GM19025 (cell line): ENCODE data around the gene ZNF473.
A peak's percentile ranks its signal among the peaks of the same experiment; 100 is the strongest.

Source experiments
- ATAC-seq: cut with Tn5 transposase; IDR thresholded peaks from one replicate; pipeline ENCODE4 v1.9.1; 2021; ENCODE audit warnings: mild to moderate bottlenecking, low read depth, moderate library complexity; ENCODE audit not compliant: unreplicated experiment

The ZNF473 gene

GRCh38 chr19:50003254-50003788, 22.5 kb upstream of the ZNF473 start:
- ATAC-seq = no peak

GRCh38 chr19:50003810-50004419, 21.9 kb upstream of the ZNF473 start:
- no peak for ATAC-seq

GRCh38 chr19:50005428-50005827, 20.4 kb upstream of the ZNF473 start:
- ATAC-seq = no peak

GRCh38 chr19:50007170-50007569, 18.6 kb upstream of the ZNF473 start:
- no peak for ATAC-seq

- ATAC-seq = no peak
These were observed 17.9 kb upstream of the ZNF473 start for GRCh38 chr19:50007947-50008346.

GRCh38 chr19:50008532-50008931, 17.3 kb upstream of the ZNF473 start:
- no peak for ATAC-seq

GRCh38 chr19:50016225-50016807, 9.5 kb upstream of the ZNF473 start:
- no peak for ATAC-seq

GRCh38 chr19:50020481-50020880, 5.3 kb upstream of the ZNF473 start:
- ATAC-seq = no peak

GRCh38 chr19:50022823-50023222, 3.0 kb upstream of the ZNF473 start:
- ATAC-seq = no peak

GRCh38 chr19:50024719-50025021, 1.1 kb upstream of the ZNF473 start:
- ATAC-seq = no peak

- ATAC-seq = peak; percentile 83
These were observed 597 bp upstream of the ZNF473 start, which contains the start of gene VRK3 for GRCh38 chr19:50025022-50025793. VRK3 (minus strand) TSS chr19:50025372; CDS start chr19:50016162, 9,210 bp downstream.

GRCh38 chr19:50026550-50026906, 723 bp downstream of the ZNF473 start:
- ATAC-seq = no peak

- no peak for ATAC-seq
These were observed 4.4 kb downstream of the ZNF473 start for GRCh38 chr19:50030225-50030624.

GRCh38 chr19:50030937-50031336, 5.1 kb downstream of the ZNF473 start:
- ATAC-seq = no peak

GRCh38 chr19:50036908-50037307, 11.1 kb downstream of the ZNF473 start:
- no peak for ATAC-seq

GRCh38 chr19:50039968-50040367, 14.2 kb downstream of the ZNF473 start:
- ATAC-seq = no peak

- no peak for ATAC-seq
These were observed 15.2 kb downstream of the ZNF473 start for GRCh38 chr19:50040967-50041366.

- ATAC-seq = no peak
These were observed 16.7 kb downstream of the ZNF473 start for GRCh38 chr19:50042363-50043024.

- no peak for ATAC-seq
These were observed 18.2 kb downstream of the ZNF473 start for GRCh38 chr19:50043967-50044366.

GRCh38 chr19:50044922-50045321, 19.1 kb downstream of the ZNF473 start:
- no peak for ATAC-seq
